ENCODE results near the gene PGF. TPM values are rescaled to one million over a fixed set of nuclear protein-coding genes. Genes with fewer than 3 reads are reported as not detected.
"Not testable (repeated sequence)": the region's sequence is repeated elsewhere in the genome, so short reads cannot be mapped to it uniquely, and the experiment has no call there.

PGF gene
- polyA plus RNA-seq, 1 donor: 51.0 TPM

- DNase-seq: no peak
These were observed 13.7 kb downstream of the PGF start for GRCh38 chr14:74941676-74942097.

DNA sequence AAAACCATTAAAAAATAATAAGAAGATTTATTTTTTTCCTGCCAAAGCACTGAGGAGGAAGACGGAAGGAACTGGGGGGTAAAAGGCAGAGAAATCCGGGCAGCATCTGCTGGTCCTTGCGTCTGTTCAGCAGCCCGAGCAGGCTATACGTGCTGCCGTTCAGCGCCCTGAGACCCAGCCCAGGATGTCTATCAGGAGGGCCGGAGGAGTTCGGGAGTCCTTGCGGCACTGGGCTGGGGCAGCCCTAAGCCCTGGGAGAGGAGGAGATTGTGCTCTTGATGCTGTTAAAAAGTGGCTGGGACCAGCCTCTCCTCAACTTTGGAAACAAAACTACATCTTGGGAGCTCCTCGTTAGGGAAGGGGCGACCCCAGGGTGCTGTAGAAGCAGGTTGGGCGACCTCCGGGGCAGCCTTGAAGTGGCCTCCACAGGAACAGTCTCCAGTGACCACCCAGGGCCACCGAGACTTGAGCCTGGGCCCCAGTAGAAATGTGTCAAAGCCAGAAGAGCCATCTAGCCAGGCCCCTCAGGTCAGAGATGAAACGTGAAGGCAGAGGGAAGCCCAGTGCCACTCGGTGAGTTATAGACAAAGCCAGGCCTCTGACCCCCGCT is 14.3 kb downstream of the PGF start:
- DNase-seq: no peak

DNA sequence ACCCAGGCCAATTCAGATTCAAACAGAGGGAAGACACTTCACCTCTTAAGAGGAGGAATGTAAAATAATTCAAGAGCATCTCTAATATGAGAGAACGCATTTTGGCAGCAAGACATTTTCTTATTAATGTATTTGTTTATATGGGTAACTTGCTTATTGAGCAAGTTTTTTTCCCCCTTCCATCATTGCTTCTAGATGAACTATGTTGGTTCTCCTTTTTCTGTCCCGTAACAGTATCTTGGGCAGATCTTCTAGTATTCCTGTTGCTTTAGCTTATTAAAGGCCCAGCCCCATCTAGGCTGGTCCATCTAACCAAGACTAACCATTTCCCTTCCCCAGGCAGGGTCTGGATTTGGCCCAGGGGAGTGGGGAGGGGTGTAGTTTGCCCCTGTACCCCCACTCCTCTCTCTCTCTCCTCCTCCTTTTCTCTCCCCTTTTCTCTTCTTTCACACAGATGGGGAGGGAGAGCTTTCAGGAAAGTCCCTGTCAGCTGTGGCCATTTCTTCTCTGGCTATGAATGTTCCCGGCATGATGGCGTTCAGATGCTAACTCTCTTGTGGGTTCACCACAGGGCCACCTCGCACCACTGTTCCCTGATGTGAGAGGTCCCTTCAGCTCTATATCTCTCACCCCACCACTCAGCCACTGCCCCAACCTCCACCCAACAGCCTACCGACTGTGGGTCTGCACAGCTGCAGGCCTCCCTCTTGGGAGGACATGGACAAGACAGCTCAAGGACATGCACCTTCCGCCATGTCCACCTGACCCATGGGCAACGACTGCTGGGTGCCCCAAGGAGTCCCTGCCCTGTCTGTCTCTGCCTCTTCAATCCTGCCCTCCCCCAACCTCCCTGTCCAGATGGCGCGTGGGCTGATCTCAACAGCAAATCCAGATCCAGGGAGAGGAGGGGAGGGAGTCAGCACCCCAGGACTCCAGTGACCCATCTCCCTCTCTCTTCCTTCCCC is 16.6 kb downstream of the PGF start:
- DNase-seq: no peak

DNA sequence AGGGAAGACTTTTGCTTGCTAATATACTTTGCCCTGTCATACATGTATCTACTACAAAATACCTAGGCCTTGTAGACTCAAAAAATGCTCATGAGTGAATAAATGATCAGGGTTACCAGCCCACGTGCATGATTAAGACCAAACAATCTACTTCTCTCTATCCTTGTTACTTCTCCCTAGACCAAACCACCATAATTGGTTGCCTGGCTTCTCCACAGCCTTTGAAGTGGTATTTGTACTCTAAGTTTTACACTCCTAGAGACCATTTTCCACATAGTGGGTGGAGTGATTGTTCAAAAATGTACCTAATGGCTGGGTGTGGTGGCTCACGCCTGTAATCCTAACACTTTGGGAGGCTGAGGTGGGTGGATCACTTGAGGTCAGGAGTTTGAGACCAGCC is 18.2 kb downstream of the PGF start:
- no peak for DNase-seq

DNA sequence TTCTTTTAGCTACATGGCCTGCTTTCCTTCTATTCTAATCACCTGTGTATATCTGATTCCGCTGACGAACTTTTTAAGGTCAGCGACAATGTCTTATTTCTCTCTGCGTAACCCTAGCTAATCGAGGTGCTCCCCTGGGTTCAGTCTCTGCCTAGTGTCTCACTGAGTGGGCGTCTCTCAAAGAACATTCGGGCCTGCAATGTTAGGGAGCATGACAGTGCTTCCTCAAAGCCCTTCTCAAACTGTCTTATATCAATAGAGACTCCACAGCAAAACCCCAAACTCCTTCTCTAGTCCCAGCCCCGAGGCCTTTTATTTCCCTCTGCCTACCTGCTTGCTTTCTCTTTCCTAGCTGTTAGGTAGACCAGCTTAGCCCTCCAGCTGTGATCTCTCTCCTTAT is 18.7 kb downstream of the PGF start:
- no peak for DNase-seq

GRCh38 chr14:74936151-74936550 is 19.2 kb downstream of the PGF start:
- DNase-seq: no peak

DNA sequence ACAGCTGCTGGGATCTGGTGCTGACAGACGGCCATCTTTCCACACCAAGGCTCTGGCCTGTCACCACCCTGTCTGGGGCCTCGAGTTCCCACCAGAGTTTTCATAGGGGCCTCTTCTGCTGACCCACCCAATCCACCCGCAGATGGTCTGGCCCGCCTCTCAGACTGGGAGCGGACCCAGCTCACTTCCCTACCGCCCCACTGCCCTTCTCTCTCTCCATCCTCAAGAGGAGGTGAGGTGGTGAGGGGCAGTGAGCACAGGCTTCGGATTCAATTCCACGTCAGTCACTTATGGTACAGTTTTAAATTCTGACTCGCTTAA is 20.1 kb downstream of the PGF start:
- no peak for DNase-seq

GRCh38 chr14:74934476-74935359 is 20.7 kb downstream of the PGF start:
- DNase-seq: no peak

DNA sequence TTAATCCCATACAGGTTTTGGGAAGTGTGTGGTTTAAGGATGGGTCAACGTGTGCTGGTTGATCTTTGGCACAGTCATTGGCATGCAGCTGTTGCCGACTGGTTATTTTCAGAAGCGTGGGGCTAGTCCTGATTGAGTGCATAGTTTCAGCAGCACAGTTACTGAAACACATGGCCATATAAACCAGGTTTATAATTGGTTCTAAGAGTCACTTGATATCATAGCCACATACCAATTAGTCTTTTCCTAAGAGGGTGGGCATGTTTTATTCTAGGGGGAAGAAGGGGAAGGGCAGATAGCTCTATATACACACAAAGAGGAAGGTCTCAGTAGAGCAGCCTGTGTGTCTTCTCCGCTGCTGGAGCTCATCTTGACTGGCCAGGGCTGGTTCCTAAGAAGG is 21.4 kb downstream of the PGF start:
- DNase-seq: no peak

- DNase-seq: not testable (repeated sequence)
These were observed 22.5 kb downstream of the PGF start for GRCh38 chr14:74932936-74933335.

DNA sequence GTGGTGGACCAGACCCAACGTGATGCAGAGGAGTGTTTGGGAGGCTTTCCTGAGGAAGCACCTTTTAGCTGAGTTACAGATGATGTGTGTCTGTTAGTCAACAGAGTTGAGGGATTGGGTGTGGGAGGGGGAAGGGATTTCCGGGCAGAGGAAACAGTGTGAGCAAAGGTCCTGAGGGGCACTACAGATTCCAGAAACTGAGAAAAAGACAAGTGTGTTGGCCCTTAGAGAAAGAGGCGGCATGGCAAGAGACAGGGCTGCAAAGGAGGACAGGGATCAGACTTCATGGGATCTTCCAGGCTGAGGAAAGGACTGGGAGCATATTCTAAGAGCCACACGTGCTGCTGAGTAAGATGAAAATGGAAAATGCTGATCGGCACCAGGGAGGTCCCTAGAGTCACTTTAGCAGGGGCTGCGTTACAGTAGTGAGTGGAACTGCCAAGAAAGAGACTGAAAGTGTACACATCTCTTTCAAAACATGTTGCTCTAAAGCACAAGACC is 22.9 kb downstream of the PGF start:
- peak; percentile 88 for DNase-seq

DNA sequence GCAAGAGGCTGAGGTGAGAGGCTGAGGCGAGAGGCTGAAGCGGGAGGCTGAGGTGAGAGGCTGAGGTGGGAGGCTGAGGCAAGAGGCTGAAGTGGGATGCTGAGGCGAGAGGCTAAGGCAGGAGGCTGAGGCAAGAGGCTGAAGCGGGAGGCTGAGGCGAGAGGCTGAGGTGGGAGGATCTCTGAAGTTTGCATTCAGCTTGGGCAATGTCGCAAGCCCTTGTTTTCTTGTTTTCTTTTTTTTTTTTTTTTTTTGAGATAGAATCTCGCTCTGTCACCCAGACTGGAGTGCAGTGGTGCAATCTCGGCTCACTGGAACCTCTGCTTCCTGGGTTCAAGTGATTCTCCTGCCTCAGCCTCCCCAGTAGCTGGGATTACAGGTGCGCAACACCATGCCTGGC is 23.7 kb downstream of the PGF start:
- DNase-seq: not testable (repeated sequence)

- no peak for DNase-seq
These were observed 26.2 kb downstream of the PGF start for GRCh38 chr14:74929242-74929641.

DNA sequence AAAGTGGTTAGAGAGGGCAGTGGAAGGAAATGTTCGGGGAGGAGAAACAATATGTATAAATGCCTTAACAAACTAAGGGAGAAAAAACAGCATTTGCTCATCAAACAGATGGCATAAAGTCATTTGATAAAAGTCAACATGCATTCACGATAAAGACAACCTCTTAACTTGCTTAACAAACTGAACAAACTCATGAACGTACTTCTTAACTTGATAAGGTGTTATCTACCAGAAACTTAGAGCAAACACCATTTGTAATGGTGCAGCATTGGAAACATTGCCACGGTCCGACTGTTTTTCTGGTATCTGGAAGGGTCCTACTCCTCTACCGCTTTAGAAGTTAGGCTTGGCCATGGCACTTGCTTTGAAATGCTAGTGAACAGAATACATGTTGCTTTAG is 28.2 kb downstream of the PGF start:
- no peak for DNase-seq

DNA sequence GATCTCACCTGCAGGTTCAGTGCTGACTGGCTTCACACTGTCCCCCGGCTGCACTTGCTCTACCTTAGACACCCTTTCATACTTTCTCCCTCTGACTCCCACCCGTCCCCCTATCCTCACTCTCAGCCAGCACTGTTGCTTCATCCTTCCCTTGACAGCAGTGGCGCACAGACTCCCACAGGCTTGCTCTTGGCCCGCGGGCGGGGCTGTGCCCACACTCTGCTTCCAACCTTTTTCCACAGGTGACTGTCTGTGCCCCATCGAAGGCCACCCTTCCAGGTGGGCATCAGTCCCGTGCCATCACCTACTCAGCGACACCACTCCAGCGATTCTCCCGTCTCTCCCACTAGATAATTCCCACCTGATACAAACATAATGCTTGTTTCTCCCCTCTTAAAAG is 31.3 kb downstream of the PGF start:
- no peak for DNase-seq

- peak; percentile 72 for DNase-seq
These were observed 32.5 kb downstream of the PGF start, which contains the start of gene RPS6KL1 for GRCh38 chr14:74922752-74923401. Gene RPS6KL1 (minus strand): TSS chr14:74923260. CDS start chr14:74921541, 1,719 bp downstream.

GRCh38 chr14:74921987-74922751 is 33.2 kb downstream of the PGF start:
- no peak for DNase-seq

DNA sequence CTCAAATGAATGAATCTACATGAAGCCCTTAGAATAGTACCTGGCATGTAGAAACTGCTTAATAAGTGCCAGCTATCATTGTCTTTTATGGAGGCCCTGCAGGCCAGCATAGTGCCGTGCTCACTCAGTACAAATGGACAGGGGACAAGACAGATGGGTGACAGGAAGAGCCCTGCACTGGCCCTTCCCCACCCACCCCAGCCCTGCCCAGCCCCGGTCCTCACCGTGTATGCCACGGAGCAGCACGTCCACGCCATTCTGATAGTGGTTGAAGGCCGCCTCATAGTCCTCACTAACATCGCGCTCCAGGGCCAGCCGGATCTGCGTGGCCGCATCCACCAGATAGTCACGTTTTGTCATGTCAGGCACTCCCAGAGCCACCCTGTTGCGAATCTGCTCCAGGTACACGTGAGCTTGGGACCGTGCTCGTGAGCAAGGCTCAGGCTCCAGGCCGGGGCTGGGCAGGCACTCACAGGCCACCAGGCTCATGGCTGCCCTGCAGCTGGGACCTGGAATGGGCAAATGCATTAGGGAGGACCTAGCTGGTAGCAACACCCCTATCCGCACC is 34.3 kb downstream of the PGF start:
- no peak for DNase-seq

- no peak for DNase-seq
These were observed 35.1 kb downstream of the PGF start for GRCh38 chr14:74920281-74920680.

GRCh38 chr14:74919421-74920165 is 35.8 kb downstream of the PGF start:
- no peak for DNase-seq
